KMS-11 (cell line): ENCODE data around the gene B4GALT4.
"Not testable (repeated sequence)": the region's sequence is repeated elsewhere in the genome, so short reads cannot be mapped to it uniquely, and the experiment has no call there.

Experiments
- H2AFZ ChIP-seq: fragments of 200-600 bp; sonication (generic); 2 replicates; pipeline ENCODE4 v1.6.1; 2016; ENCODE audit warnings: antibody characterized with exemption, mixed run types, low read depth
- H3K27ac ChIP-seq: fragments of 200-600 bp; sonication (generic); 2 replicates; pipeline ENCODE4 v1.6.1; 2016; ENCODE audit warnings: mild to moderate bottlenecking, mixed run types
- H3K27me3 ChIP-seq: fragments of 200-600 bp; sonication (generic); 2 replicates; pipeline ENCODE4 v1.6.1; 2017; ENCODE audit warnings: mild to moderate bottlenecking, low read depth, mixed run types, moderate library complexity; ENCODE audit not compliant: insufficient read depth
- H3K36me3 ChIP-seq: fragments of 200-600 bp; sonication (generic); 2 replicates; pipeline ENCODE4 v1.6.1; 2017; ENCODE audit warnings: mild to moderate bottlenecking, mixed run types; ENCODE audit not compliant: insufficient read depth
- H3K4me1 ChIP-seq: fragments of 200-600 bp; sonication (generic); 2 replicates; pipeline ENCODE4 v1.6.1; 2016; ENCODE audit warnings: mild to moderate bottlenecking, low read depth, mixed run types; ENCODE audit not compliant: poor library complexity, severe bottlenecking
- H3K4me2 ChIP-seq: fragments of 200-600 bp; sonication (generic); 2 replicates; pipeline ENCODE4 v1.7.0; 2016; ENCODE audit warnings: mild to moderate bottlenecking, mixed run types
- H3K4me3 ChIP-seq: fragments of 200-600 bp; sonication (generic); IDR thresholded peaks from 2 replicates; pipeline ENCODE4 v1.6.1; 2017; ENCODE audit warnings: low read depth, low read length, mixed read lengths; ENCODE audit not compliant: insufficient read depth
- H3K79me2 ChIP-seq: fragments of 200-600 bp; sonication (generic); 2 replicates; pipeline ENCODE4 v1.6.1; 2016; ENCODE audit warnings: low read depth, mixed run types; ENCODE audit not compliant: insufficient read depth
- H3K9ac ChIP-seq: fragments of 200-600 bp; sonication (generic); 2 replicates; pipeline ENCODE4 v1.6.1; 2016; ENCODE audit warnings: mild to moderate bottlenecking, mixed run types
- H4K20me1 ChIP-seq: fragments of 200-600 bp; sonication (generic); 2 replicates; pipeline ENCODE4 v1.6.1; 2016; ENCODE audit warnings: mild to moderate bottlenecking, mixed run types; ENCODE audit not compliant: insufficient read depth
- CTCF ChIP-seq: fragments of 200-600 bp; sonication (generic); conservative IDR thresholded peaks from 2 replicates; pipeline ENCODE4 v1.6.1; 2017; ENCODE audit warnings: low read depth, mild to moderate bottlenecking, antibody characterized with exemption, low read length, moderate library complexity, mixed read lengths

B4GALT4 gene

GRCh38 chr3:119279101-119279554 lies 38.5 kb upstream of the B4GALT4 start:
- Histone ChIP-seq H3K4me2 (no peak overlapping the region), H3K79me2 (no peaks in the 10 kb centered on the region), H2AFZ (no peak overlapping the region), H3K4me3 (no peak overlapping the region), H3K27me3 (no peaks in the 10 kb centered on the region), H4K20me1 (no peaks in the 10 kb centered on the region), H3K4me1 (no peaks in the 10 kb centered on the region), H3K27ac (no peak overlapping the region), H3K36me3 (no peaks in the 10 kb centered on the region), H3K9ac (no peak overlapping the region)
- no peak for TF ChIP-seq CTCF

GRCh38 chr3:119276680-119277079 lies 36.0 kb upstream of the B4GALT4 start:
- H3K27me3 ChIP-seq: no peaks in the 10 kb centered on the region
- H3K4me3 ChIP-seq: no peak overlapping the region
- no peak overlapping the region for H3K4me2 ChIP-seq
- no peaks in the 10 kb centered on the region for H4K20me1 ChIP-seq
- no peak overlapping the region for H3K9ac ChIP-seq
- no peaks in the 10 kb centered on the region for H3K36me3 ChIP-seq
- H3K4me1 ChIP-seq: no peaks in the 10 kb centered on the region
- no peak overlapping the region for H3K27ac ChIP-seq
- no peaks in the 10 kb centered on the region for H3K79me2 ChIP-seq
- no peak overlapping the region for H2AFZ ChIP-seq
- TF ChIP-seq CTCF: no peak

- H3K4me2 ChIP-seq, H3K4me3 ChIP-seq, H3K4me1 ChIP-seq, H3K36me3 ChIP-seq, H4K20me1 ChIP-seq, H3K79me2 ChIP-seq, H3K27ac ChIP-seq, H2AFZ ChIP-seq, H3K9ac ChIP-seq, H3K27me3 ChIP-seq: not testable (repeated sequence)
Observed at GRCh38 chr3:119270212-119270611, 29.5 kb upstream of the B4GALT4 start.

- Histone ChIP-seq H3K27ac (no peak overlapping the region), H3K4me2 (no peak overlapping the region), H4K20me1 (no peaks in the 10 kb centered on the region), H3K4me3 (no peak overlapping the region), H3K79me2 (no peaks in the 10 kb centered on the region), H3K9ac (no peak overlapping the region), H2AFZ (no peak overlapping the region), H3K4me1 (no peaks in the 10 kb centered on the region), H3K27me3 (no peaks in the 10 kb centered on the region), H3K36me3 (no peaks in the 10 kb centered on the region)
- TF ChIP-seq CTCF: no peak
Observed at GRCh38 chr3:119261055-119261454, 20.4 kb upstream of the B4GALT4 start.

GRCh38 chr3:119259821-119260220 lies 19.1 kb upstream of the B4GALT4 start:
- no peak overlapping the region for H3K4me3 ChIP-seq
- H3K4me1 ChIP-seq: no peaks in the 10 kb centered on the region
- no peaks in the 10 kb centered on the region for H3K27me3 ChIP-seq

More at GRCh38 chr3:119259821-119260220, 19.1 kb upstream of the B4GALT4 start:
- Histone ChIP-seq H3K27ac (no peak overlapping the region), H2AFZ (no peak overlapping the region), H3K36me3 (no peaks in the 10 kb centered on the region), H3K9ac (no peak overlapping the region), H3K4me2 (no peak overlapping the region), H3K79me2 (no peaks in the 10 kb centered on the region), H4K20me1 (no peaks in the 10 kb centered on the region)
- TF ChIP-seq CTCF: no peak
